AG10803 (cell line): ENCODE measurements around the gene TMEM273.
A peak's percentile ranks its signal among the peaks of the same experiment; 100 is the strongest.

Experiments used
- DNase-seq: peaks from one replicate; pipeline ENCODE4 v3.0.0; 2010; ENCODE audit warnings: low read depth
- H3K4me3 ChIP-seq: 2 replicates; pipeline ENCODE4 v1.5.1; 2011; ENCODE audit warnings: mild to moderate bottlenecking, low read length, control low read depth
- TF ChIP-seq, protein P1 (sequence below): conservative IDR thresholded peaks from 2 replicates; pipeline ENCODE4 v1.5.1; 2011; ENCODE audit warnings: mild to moderate bottlenecking, low read length, control low read depth, inconsistent platforms

TMEM273 gene

DNA sequence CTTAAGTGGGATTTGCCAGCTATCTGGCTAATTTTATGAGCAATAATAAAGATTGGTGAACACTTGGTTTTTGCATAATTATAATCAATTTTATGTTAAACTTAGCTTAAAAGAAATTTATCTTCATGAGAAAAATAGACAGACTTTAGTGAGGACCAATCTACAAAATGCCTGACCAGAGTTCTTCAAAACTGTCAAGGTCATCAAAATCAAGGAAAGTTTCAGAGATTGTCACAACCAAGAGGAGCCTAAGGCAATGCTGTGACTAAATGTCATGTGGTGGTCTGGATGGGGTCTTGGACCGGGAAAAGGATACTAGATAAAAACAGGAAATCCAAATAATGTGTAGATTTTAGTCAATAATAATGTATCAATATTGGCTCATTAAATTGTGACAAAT is 36.7 kb downstream of the TMEM273 start:
- H3K4me3 ChIP-seq: no peak overlapping the region
- TF ChIP-seq, protein P1, sequence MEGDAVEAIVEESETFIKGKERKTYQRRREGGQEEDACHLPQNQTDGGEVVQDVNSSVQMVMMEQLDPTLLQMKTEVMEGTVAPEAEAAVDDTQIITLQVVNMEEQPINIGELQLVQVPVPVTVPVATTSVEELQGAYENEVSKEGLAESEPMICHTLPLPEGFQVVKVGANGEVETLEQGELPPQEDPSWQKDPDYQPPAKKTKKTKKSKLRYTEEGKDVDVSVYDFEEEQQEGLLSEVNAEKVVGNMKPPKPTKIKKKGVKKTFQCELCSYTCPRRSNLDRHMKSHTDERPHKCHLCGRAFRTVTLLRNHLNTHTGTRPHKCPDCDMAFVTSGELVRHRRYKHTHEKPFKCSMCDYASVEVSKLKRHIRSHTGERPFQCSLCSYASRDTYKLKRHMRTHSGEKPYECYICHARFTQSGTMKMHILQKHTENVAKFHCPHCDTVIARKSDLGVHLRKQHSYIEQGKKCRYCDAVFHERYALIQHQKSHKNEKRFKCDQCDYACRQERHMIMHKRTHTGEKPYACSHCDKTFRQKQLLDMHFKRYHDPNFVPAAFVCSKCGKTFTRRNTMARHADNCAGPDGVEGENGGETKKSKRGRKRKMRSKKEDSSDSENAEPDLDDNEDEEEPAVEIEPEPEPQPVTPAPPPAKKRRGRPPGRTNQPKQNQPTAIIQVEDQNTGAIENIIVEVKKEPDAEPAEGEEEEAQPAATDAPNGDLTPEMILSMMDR: no peak
- DNase-seq: no peak

DNA sequence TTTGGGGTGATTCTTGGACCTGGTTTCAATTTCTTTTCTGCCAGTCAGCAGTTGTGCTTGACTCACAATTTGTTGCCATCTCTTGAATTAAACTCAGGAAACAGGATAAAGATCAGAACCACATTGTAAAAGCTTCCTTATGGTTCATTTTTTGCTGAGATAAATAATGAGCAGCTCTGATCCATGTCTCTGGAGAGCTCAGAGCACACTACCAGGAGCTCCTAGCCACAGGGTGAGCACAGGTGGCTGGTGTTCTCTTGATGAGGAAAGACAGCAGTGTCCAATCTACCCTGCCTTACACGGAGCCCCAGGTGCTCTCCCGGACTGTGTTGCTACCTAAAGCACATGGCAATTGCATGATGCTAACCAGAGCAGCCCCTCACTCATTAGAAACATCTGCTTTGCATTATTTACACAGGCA is 37.2 kb downstream of the TMEM273 start:
- DNase-seq: peak; percentile 24
- H3K4me3 ChIP-seq: no peak overlapping the region
- TF ChIP-seq, protein P1: no peak

DNA sequence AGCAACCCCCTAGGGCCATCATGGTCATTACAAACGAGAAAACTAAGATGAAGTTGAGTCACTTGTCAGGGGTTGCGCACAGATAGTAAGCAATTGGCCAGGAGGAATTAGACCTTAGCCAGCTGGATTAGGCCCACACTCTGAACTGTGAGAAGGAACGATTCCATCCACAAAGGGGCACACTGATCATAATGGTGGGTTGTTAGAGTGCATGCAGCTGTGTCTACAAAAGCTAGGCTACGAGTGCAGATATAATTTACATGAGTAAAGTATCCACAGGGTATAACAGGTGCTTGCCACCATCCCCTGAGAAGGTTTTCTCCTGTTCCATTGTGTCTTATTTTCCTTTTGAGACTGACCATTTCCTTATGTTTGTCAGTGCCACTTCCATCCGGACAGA is 37.8 kb downstream of the TMEM273 start:
- DNase-seq: no peak
- TF ChIP-seq, protein P1: no peak
- no peak overlapping the region for H3K4me3 ChIP-seq

DNA sequence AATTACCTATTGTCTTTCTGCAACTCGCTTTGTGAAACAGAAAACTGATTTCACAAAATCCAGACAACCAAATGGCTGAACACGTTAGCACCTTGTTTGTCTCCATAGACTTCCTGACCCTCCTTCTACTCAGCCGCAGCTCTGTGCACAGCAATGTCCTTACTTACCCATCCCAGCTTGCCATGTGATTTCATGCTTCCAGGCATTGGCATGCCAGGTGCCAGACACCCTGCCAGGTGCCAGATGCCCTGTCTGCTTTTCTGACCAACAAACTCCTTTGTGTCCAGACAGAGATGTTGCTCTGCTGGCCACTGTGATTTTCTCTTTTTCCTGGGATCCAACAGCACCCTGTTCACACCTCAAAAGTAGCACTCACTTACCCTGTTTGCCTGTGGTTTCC is 38.3 kb downstream of the TMEM273 start:
- TF ChIP-seq, protein P1: no peak
- H3K4me3 ChIP-seq: no peak overlapping the region
- no peak for DNase-seq

DNA sequence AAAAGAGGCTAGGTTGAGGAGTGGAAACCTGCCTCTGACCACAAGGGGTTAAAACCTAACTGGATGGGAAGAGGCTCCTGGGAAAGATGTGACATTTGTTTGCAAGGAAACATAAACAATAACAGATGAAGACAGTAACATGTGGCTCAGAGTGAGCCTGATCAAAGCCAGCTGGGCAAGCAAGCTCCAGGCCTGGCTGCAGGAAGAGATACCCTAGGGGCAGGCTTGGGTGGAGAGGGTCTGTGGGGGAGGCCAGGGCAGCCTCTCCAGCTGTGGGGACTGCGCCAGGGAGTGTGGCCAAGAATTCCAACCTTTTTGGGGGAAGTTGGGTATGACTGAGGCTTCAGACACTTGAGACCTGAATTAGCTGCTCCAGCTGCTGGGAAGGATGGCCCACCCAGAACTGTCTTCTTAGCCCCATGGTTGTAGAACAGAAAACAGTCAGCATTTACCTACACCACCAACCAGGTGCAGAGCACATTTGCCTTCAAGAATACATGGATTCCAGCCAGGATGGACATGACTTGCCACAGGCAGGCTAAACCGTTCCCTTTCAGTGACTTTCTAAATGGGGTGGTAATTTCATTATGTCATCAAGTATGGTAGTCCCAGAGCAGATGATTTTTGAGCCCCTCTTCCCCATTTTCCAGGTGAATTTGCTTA is 44.0 kb downstream of the TMEM273 start:
- TF ChIP-seq, protein P1: no peak
- H3K4me3 ChIP-seq: no peak overlapping the region
- peak; percentile 83 for DNase-seq

DNA sequence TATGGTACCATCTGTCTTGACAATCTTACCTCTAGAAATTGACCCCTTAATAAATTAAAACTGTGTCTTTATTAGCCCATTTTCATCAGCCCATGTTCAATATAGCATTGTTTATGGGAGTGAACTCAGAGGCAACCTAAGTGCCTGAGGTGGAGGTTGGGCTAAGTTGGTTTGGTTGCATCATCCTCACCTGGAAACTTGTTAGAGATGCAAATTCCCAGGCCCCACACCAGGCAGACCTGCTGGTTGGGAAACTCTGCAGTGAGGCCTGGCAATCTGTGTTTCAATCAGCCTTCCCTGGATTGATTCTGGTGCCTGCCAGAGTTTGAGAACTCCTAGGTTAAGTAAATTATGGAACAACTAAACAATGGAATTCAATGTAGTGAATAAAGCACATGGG is 44.9 kb downstream of the TMEM273 start:
- no peak for DNase-seq
- H3K4me3 ChIP-seq: no peak overlapping the region
- TF ChIP-seq, protein P1: no peak

DNA sequence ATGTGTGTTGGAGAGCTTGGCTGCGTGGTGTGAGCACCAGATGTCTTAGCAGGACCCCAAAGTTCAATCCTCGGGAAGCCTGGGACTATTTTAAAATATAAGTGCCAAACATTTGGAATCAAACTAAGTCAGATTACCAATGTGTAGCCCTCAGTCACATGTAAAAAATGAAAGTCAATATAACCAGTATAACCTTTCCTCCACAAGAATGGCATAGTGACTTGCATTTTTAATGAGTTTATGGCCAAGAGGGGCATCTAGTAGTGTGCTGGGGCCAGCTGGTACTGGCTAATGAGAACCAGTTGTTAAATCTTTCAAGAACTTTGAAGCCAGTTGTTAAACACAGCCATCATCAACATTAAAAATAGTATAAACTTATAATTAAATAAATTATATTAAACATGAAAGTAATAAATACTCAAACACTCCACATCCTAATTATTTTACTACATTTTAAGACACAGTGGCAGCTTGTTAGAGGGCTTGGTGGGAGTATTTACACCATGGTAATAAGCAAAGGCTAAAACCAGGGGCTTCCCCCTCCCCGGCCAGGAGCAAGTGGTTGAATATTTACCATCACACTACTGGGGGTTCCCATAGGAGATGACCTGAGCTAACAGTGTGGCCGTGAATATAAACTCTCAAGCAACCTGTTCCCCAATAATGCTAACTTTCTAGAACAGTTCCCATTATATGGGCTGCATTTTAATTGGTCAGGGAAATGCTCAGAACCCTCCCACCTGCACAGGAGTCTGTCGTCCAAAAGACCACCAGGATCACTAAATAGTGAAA is 46.5 kb downstream of the TMEM273 start:
- no peak overlapping the region for H3K4me3 ChIP-seq
- peak; percentile 40 for DNase-seq
- TF ChIP-seq, protein P1: no peak
